OCI-LY3 (cell line): ENCODE results near the gene S100B.

ENCODE experiments used
- H2AFZ ChIP-seq: fragments of 200-600, 300-600 bp; shearing (Covaris generic); 2 replicates; pipeline ENCODE4 v1.6.0; 2014; ENCODE audit warnings: antibody characterized with exemption, low read depth, low read length
- H3K27ac ChIP-seq: fragments of 200-600, 300-600 bp; sonication (generic); 2 replicates; pipeline ENCODE4 v1.5.1; 2014; ENCODE audit warnings: mild to moderate bottlenecking, low read length, moderate library complexity, mixed read lengths
- H3K27me3 ChIP-seq: fragments of 200-600, 300-600 bp; sonication (generic); 2 replicates; pipeline ENCODE4 v1.6.1; 2014; ENCODE audit warnings: low read depth, low read length, mixed read lengths
- H3K36me3 ChIP-seq: fragments of 200-600, 300-600 bp; sonication (generic); replicated peaks from 2 replicates; pipeline ENCODE3; 2014; ENCODE audit warnings: low read depth, low read length, mixed read lengths
- H3K4me1 ChIP-seq: fragments of 300-600, 200-600 bp; sonication (generic); 2 replicates; pipeline ENCODE4 v1.6.1; 2014; ENCODE audit warnings: low read length, mixed read lengths
- H3K4me2 ChIP-seq: fragments of 200-600, 300-600 bp; sonication (generic); 2 replicates; pipeline ENCODE4 v1.6.1; 2014; ENCODE audit warnings: low read length, mixed read lengths
- H3K4me3 ChIP-seq: fragments of 300-600, 200-600 bp; sonication (generic); 2 replicates; pipeline ENCODE4 v1.5.1; 2014; ENCODE audit warnings: antibody characterized with exemption, mild to moderate bottlenecking, low read length, moderate library complexity
- H3K79me2 ChIP-seq: fragments of 300-600, 200-600 bp; shearing (Covaris generic); 2 replicates; pipeline ENCODE4 v1.6.1; 2014; ENCODE audit warnings: mild to moderate bottlenecking, low read length, mixed read lengths
- H3K9ac ChIP-seq: fragments of 300-600, 200-600 bp; shearing (Covaris generic); 2 replicates; pipeline ENCODE4 v1.6.0; 2014; ENCODE audit warnings: mild to moderate bottlenecking, low read length, moderate library complexity
- H3K9me3 ChIP-seq: fragments of 200-600, 300-600 bp; shearing (Covaris generic); 2 replicates; pipeline ENCODE4 v1.6.1; 2014; ENCODE audit warnings: low read length, mixed read lengths; ENCODE audit not compliant: insufficient read depth
- H4K20me1 ChIP-seq: fragments of 200-600, 300-600 bp; sonication (generic); 2 replicates; pipeline ENCODE4 v1.6.1; 2016; ENCODE audit warnings: low read length, mixed read lengths; ENCODE audit not compliant: insufficient read depth
- CTCF ChIP-seq: fragments of 200-600, 300-600 bp; sonication (generic); IDR thresholded peaks from 2 replicates; pipeline ENCODE4 v1.5.1; 2014; ENCODE audit warnings: antibody characterized with exemption, low read length, low read depth
- EZH2phosphoT487 ChIP-seq: fragments of 200-600 bp; shearing (Covaris generic); IDR thresholded peaks from 2 replicates; pipeline ENCODE4 v1.6.1; 2018; ENCODE audit warnings: antibody characterized with exemption, mixed run types, low read depth

Gene S100B

GRCh38 chr21:46562472-46562871, 42.4 kb downstream of the S100B start:
- H3K9me3 ChIP-seq: no peaks in the 10 kb centered on the region
- no peak for TF ChIP-seq EZH2phosphoT487
- no peak for TF ChIP-seq CTCF
- no peaks in the 10 kb centered on the region for H3K27me3 ChIP-seq
- H3K36me3 ChIP-seq: no peaks in the 10 kb centered on the region
- no peaks in the 10 kb centered on the region for H3K79me2 ChIP-seq
- H4K20me1 ChIP-seq: no peaks in the 10 kb centered on the region
- H3K4me3 ChIP-seq: no peak overlapping the region
- H2AFZ ChIP-seq: no peak overlapping the region
- no peak overlapping the region for H3K4me2 ChIP-seq
- H3K4me1 ChIP-seq: no peaks in the 10 kb centered on the region
- no peak overlapping the region for H3K9ac ChIP-seq
- H3K27ac ChIP-seq: no peak overlapping the region

GRCh38 chr21:46561445-46562090, 43.3 kb downstream of the S100B start:
- Histone ChIP-seq H3K4me2 (no peak overlapping the region), H3K27me3 (no peaks in the 10 kb centered on the region), H2AFZ (no peak overlapping the region), H3K9ac (no peak overlapping the region), H3K4me3 (no peak overlapping the region), H3K27ac (no peak overlapping the region), H3K36me3 (no peaks in the 10 kb centered on the region), H3K9me3 (no peaks in the 10 kb centered on the region), H4K20me1 (no peaks in the 10 kb centered on the region), H3K79me2 (no peaks in the 10 kb centered on the region), H3K4me1 (no peaks in the 10 kb centered on the region)
- TF ChIP-seq CTCF (no peak), EZH2phosphoT487 (no peak)

- Histone ChIP-seq H3K36me3 (no peaks in the 10 kb centered on the region), H3K9me3 (no peaks in the 10 kb centered on the region), H2AFZ (no peak overlapping the region), H3K4me2 (no peak overlapping the region), H3K27ac (no peak overlapping the region), H3K9ac (no peak overlapping the region), H4K20me1 (no peaks in the 10 kb centered on the region), H3K27me3 (no peaks in the 10 kb centered on the region), H3K4me3 (no peak overlapping the region), H3K4me1 (no peaks in the 10 kb centered on the region), H3K79me2 (no peaks in the 10 kb centered on the region)
- TF ChIP-seq CTCF (no peak), EZH2phosphoT487 (no peak)
Measured at GRCh38 chr21:46560568-46561444, 44.1 kb downstream of the S100B start.

- TF ChIP-seq CTCF: no peak
- no peak for TF ChIP-seq EZH2phosphoT487
- Histone ChIP-seq H3K27me3 (no peaks in the 10 kb centered on the region), H2AFZ (no peak overlapping the region), H4K20me1 (no peaks in the 10 kb centered on the region), H3K4me2 (no peak overlapping the region), H3K9ac (no peak overlapping the region), H3K4me1 (no peaks in the 10 kb centered on the region), H3K36me3 (no peaks in the 10 kb centered on the region), H3K9me3 (no peaks in the 10 kb centered on the region), H3K27ac (no peak overlapping the region), H3K79me2 (no peaks in the 10 kb centered on the region), H3K4me3 (no peak overlapping the region)
Measured at GRCh38 chr21:46559291-46559983, 45.4 kb downstream of the S100B start.
